Memory B cell (primary cell): ENCODE data around the gene IL25.
"Not testable (repeated sequence)": the region's sequence is repeated elsewhere in the genome, so short reads cannot be mapped to it uniquely, and the experiment has no call there.

Experiments used
- ATAC-seq: fragments of 150-1000 bp; cut with Tn5 transposase; 2 replicates; pipeline ENCODE4 v1.10.0; 2021; ENCODE audit warnings: low read depth, mild to moderate bottlenecking, moderate library complexity
- DNase-seq, 2 donors: peaks; one replicate each; pipeline ENCODE4 v3.0.0; 2022; ENCODE audit warnings: low spot score in 2 of 2
- H3K27ac Mint-ChIP-seq: one replicate; pipeline ENCODE4 v1.8.0; 2022; ENCODE audit warnings: mild to moderate bottlenecking, moderate library complexity, mixed read lengths
- H3K27me3 Mint-ChIP-seq: one replicate; pipeline ENCODE4 v1.8.0; 2022; ENCODE audit warnings: mixed read lengths
- H3K36me3 Mint-ChIP-seq: one replicate; pipeline ENCODE4 v1.8.0; 2022; ENCODE audit warnings: mild to moderate bottlenecking, mixed read lengths
- H3K4me1 Mint-ChIP-seq: one replicate; pipeline ENCODE4 v1.8.0; 2022; ENCODE audit warnings: mixed read lengths
- H3K4me3 Mint-ChIP-seq: one replicate; pipeline ENCODE4 v1.8.0; 2022; ENCODE audit warnings: mild to moderate bottlenecking, moderate library complexity, mixed read lengths
- H3K9me3 Mint-ChIP-seq: one replicate; pipeline ENCODE4 v1.8.0; 2022; ENCODE audit warnings: mixed read lengths

IL25 gene

GRCh38 chr14:23409966-23410635, 37.5 kb downstream of the IL25 start:
- Mint-ChIP-seq H3K27me3 (peaks cover 36% of the 10 kb centered on the region), H3K27ac (no peak overlapping the region), H3K36me3 (no peaks in the 10 kb centered on the region), H3K4me1 (peaks cover 15% of the 10 kb centered on the region), H3K4me3 (no peak overlapping the region), H3K9me3 (no peaks in the 10 kb centered on the region)
- DNase-seq (no peak), ATAC-seq (no peak)

DNA sequence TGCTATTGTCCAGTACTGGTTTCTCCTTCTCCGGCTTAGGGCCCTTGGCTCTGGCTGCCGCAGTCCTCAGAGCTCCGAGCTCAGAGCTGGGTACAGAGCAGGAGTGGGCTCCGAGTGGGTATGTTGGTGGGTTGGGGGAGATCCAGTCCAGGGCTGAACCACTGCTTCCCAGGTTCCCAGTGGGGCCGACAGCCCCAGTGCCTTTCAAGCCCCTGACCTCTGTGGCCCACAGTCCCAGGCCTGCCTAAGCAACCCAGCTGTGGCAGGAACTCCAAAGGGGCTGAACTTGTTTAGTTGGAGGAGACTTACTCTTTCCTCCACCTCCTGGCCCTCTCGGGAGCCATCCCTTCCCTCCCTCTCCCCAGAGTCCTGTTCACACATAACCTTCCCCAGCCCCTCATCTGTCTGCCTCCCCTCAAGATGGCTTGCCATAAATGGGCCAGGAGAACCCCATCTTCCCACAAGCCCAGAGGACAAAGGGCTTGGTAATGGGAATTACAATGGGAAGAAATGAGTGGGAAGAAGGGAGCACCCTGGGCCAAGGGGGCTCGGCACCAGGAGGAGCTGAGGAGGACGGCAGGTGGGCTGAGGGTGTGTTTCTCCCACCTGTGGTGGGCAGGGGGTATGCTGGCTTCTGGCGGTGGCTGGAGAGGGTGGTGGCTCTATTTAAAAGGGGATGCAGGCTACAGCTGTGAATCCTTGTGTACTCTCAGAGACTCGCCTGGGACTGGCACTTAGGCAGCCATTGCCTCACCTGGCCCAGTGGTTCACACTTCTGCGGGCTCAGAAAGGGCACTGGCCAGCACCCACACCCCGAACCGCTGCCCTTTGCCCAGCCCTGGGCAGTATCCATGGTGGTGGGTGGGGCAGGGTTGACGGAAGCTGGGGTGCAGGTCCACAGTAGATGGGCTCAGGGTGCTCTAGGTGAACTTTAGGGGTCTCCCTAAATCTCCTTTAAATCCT, 39.2 kb downstream of the IL25 start:
- Mint-ChIP-seq H3K36me3 (no peaks in the 10 kb centered on the region), H3K4me1 (peaks cover 5% of the 10 kb centered on the region), H3K27me3 (peaks cover 32% of the 10 kb centered on the region), H3K9me3 (no peaks in the 10 kb centered on the region), H3K4me3 (no peak overlapping the region), H3K27ac (no peak overlapping the region)
- DNase-seq (no peak), ATAC-seq (no peak)

DNA sequence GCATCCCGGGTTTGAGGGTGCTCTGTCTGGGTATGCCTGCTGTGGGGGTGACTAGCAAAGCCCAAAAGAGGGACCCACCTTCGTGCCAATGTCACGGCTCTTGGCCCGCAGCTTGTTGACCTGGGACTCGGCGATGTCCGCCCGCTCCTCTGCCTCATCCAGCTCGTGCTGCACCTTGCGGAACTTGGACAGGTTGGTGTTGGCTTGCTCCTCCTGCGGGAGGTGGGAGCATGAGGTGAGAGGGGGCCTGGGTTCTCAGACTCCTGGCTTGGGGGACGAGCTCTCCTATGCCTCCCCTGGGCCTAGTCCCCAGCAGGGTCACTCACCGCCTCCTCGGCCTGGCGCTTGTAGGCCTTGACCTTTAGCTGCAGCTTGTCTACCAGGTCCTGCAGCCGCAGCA, 41.1 kb downstream of the IL25 start:
- Mint-ChIP-seq H3K36me3 (no peaks in the 10 kb centered on the region), H3K27me3 (peaks cover 26% of the 10 kb centered on the region), H3K27ac (no peak overlapping the region), H3K9me3 (no peaks in the 10 kb centered on the region), H3K4me1 (no peaks in the 10 kb centered on the region), H3K4me3 (no peak overlapping the region)
- DNase-seq (no peak), ATAC-seq (no peak)

- no peaks in the 10 kb centered on the region for H3K4me1 Mint-ChIP-seq
- ATAC-seq, result no peak
- no peak overlapping the region for H3K27ac Mint-ChIP-seq
- no peaks in the 10 kb centered on the region for H3K9me3 Mint-ChIP-seq
- H3K27me3 Mint-ChIP-seq, result peaks cover 24% of the 10 kb centered on the region
- no peak overlapping the region for H3K4me3 Mint-ChIP-seq
- no peaks in the 10 kb centered on the region for H3K36me3 Mint-ChIP-seq
- no peak for DNase-seq
Measured at GRCh38 chr14:23414254-23414653, 41.6 kb downstream of the IL25 start.

DNA sequence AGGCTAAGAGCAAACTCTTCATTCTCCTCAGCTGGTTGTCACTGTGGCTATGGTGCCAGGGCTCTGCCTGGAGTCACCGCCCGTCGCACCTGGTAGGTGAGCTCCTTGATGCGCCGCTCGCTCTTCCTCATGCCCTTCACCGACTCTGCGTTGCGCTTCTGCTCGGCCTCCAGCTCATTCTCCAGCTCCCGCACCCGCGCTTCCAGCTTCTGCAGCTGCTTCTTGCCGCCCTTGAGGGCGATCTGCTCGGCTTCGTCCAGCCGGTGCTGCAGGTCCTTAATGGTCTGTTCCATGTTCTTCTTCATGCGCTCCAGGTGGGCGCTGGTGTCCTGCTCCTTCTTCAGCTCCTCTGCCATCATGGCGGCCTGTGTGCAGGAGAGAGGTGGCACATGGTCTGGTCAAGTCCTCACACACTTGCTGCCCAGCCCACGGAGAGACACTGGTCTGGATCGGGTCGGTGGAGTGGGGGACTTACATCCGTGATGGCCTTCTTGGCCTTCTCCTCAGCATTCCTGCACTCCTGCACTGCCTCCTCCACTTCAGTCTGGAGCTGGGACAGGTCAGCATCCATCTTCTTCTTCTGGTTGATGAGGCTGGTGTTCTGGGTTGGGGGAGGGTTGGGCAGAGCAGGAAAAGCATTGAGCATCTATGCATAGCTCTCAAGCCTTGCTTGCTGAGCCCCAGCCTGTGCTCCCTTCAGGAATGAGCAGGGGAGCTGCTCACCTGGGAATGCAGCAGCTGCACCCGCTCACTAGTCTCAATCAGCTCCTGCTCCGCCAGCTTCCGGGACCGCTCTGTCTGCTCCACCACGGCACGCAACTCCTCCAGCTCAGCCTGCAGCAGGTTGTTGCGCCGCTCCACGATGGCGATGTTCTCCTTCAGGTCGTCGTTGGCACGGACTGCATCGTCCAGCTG, 42.6 kb downstream of the IL25 start:
- Mint-ChIP-seq H3K4me3 (no peak overlapping the region), H3K27me3 (peaks cover 25% of the 10 kb centered on the region), H3K4me1 (no peaks in the 10 kb centered on the region), H3K27ac (no peak overlapping the region), H3K36me3 (no peaks in the 10 kb centered on the region), H3K9me3 (no peaks in the 10 kb centered on the region)
- DNase-seq (no peak), ATAC-seq (no peak)

- Mint-ChIP-seq H3K9me3 (no peaks in the 10 kb centered on the region), H3K4me1 (no peaks in the 10 kb centered on the region), H3K27me3 (peaks cover 17% of the 10 kb centered on the region), H3K4me3 (no peak overlapping the region), H3K27ac (no peak overlapping the region), H3K36me3 (no peaks in the 10 kb centered on the region)
- ATAC-seq (no peak), DNase-seq (no peak)
Measured at GRCh38 chr14:23415821-23416778, 43.5 kb downstream of the IL25 start.

DNA sequence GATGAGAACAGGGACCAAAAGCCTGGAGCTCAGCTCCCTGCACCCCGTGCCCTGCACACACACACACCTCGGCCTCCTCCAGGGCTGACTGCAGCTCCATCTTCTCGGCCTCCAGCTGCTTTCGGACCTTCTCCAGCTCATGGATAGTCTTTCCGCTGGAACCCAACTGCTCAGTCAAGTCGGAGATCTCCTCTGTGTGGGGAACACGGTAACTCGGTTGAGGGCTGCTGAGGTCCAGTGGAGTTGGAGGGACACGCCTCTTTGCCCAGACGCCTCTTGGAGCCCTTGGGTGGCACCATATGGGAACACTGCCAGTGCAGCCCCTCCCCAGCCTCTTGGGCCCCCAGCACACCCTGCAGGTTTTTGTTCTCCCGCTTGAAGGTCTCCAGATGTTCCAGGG, 44.2 kb downstream of the IL25 start:
- Mint-ChIP-seq H3K27ac (no peak overlapping the region), H3K36me3 (no peaks in the 10 kb centered on the region), H3K4me3 (no peak overlapping the region), H3K9me3 (no peaks in the 10 kb centered on the region), H3K27me3 (peaks cover 14% of the 10 kb centered on the region), H3K4me1 (no peaks in the 10 kb centered on the region)
- ATAC-seq (no peak), DNase-seq (no peak)

- not testable (repeated sequence) for DNase-seq, H3K4me3 Mint-ChIP-seq, H3K36me3 Mint-ChIP-seq, H3K27ac Mint-ChIP-seq, H3K4me1 Mint-ChIP-seq, H3K9me3 Mint-ChIP-seq, ATAC-seq
- peaks cover 12% of the 10 kb centered on the region for H3K27me3 Mint-ChIP-seq
Measured at GRCh38 chr14:23417269-23417668, 44.7 kb downstream of the IL25 start.

- Mint-ChIP-seq H3K27ac (no peak overlapping the region), H3K9me3 (no peaks in the 10 kb centered on the region), H3K4me1 (no peaks in the 10 kb centered on the region), H3K27me3 (peaks cover 12% of the 10 kb centered on the region), H3K4me3 (no peak overlapping the region), H3K36me3 (no peaks in the 10 kb centered on the region)
- DNase-seq (no peak), ATAC-seq (no peak)
Measured at GRCh38 chr14:23418021-23418420, 45.4 kb downstream of the IL25 start.

DNA sequence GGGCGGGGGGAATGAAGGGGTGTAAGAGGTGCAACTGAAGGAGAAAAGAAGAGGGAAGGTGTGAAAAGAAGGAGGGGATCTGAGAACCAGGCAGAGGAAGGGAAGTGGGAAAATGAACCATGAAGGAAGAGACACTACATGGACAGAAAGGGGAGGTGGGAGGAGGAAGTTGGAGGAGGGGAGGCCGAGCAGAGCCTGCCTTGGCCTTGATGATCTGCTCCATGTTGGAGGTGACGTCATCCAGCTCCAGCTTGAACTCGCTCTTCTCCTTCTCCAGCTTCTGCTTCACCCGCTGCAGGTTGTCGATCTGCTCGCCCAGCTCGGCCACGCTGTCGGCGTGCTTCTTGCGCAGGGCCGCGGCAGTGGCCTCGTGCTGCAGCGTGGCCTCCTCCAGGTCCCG, 47.0 kb downstream of the IL25 start:
- not testable (repeated sequence) for H3K4me1 Mint-ChIP-seq, ATAC-seq, H3K27ac Mint-ChIP-seq, H3K4me3 Mint-ChIP-seq, DNase-seq, H3K9me3 Mint-ChIP-seq, H3K36me3 Mint-ChIP-seq
- peaks cover 14% of the 10 kb centered on the region for H3K27me3 Mint-ChIP-seq

DNA sequence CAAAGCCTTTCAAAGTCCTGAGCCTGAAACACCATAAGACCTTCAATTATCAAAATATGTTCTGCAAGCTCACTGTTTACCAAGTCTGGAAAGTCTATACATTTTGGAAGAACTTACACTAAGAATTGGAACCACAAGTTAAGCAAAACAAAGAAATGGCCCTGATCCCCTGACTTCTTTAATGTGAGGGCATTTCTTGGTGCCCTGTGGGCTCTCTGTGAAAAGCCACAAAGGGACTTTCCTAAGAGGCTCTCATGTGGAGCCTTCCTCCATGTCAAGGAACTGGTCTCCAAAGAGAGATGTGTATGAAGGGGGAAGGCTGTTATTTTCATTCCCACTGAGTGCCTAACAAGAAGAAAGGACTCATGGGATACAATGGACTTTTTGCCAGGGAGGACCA, 49.0 kb downstream of the IL25 start:
- Mint-ChIP-seq H3K4me3 (no peak overlapping the region), H3K36me3 (no peaks in the 10 kb centered on the region), H3K9me3 (no peaks in the 10 kb centered on the region), H3K27me3 (peaks cover 8% of the 10 kb centered on the region), H3K4me1 (peaks cover 2% of the 10 kb centered on the region), H3K27ac (no peak overlapping the region)
- ATAC-seq (no peak), DNase-seq (no peak)

GRCh38 chr14:23423657-23424056, 51.0 kb downstream of the IL25 start:
- Mint-ChIP-seq H3K4me1 (peaks cover 5% of the 10 kb centered on the region), H3K36me3 (no peaks in the 10 kb centered on the region), H3K27me3 (peaks cover 6% of the 10 kb centered on the region), H3K4me3 (no peak overlapping the region), H3K27ac (no peak overlapping the region), H3K9me3 (no peaks in the 10 kb centered on the region)
- ATAC-seq (no peak), DNase-seq (no peak)

DNA sequence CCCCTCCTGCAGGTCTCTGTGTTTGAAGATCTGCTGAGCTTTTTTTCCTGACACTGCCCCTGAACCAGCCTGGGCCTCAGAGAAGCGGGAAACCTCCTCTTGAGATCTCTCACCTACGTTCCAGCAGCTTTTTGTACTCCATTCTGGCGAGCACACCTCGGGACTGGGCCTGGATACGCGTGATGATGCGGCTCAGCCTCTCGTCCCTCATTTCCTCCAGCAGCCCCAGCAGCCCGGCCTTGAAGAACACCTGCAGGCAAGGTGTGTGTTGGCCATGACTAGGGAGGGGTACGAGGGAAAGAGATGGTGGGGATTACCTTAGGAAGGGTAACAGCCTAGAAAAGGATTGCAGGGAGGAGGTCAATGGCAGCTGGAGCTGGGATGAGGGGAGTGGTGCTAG, 52.6 kb downstream of the IL25 start:
- no peak for ATAC-seq
- H3K4me3 Mint-ChIP-seq, result no peak overlapping the region
- no peak overlapping the region for H3K27ac Mint-ChIP-seq
- no peak for DNase-seq
- H3K27me3 Mint-ChIP-seq, result peaks cover 3% of the 10 kb centered on the region
- no peaks in the 10 kb centered on the region for H3K9me3 Mint-ChIP-seq
- no peaks in the 10 kb centered on the region for H3K36me3 Mint-ChIP-seq
- peaks cover 5% of the 10 kb centered on the region for H3K4me1 Mint-ChIP-seq
